ENCODE data around the gene TUSC2.
"Not testable (repeated sequence)": the region's sequence is repeated elsewhere in the genome, so short reads cannot be mapped to it uniquely, and the experiment has no call there.

- TF ChIP-seq, protein P1, sequence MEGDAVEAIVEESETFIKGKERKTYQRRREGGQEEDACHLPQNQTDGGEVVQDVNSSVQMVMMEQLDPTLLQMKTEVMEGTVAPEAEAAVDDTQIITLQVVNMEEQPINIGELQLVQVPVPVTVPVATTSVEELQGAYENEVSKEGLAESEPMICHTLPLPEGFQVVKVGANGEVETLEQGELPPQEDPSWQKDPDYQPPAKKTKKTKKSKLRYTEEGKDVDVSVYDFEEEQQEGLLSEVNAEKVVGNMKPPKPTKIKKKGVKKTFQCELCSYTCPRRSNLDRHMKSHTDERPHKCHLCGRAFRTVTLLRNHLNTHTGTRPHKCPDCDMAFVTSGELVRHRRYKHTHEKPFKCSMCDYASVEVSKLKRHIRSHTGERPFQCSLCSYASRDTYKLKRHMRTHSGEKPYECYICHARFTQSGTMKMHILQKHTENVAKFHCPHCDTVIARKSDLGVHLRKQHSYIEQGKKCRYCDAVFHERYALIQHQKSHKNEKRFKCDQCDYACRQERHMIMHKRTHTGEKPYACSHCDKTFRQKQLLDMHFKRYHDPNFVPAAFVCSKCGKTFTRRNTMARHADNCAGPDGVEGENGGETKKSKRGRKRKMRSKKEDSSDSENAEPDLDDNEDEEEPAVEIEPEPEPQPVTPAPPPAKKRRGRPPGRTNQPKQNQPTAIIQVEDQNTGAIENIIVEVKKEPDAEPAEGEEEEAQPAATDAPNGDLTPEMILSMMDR (conservative IDR thresholded peaks at IDR 0.05; ENCODE audit: low read length), result not testable (repeated sequence)
- TF ChIP-seq EZH2phosphoT487 (IDR thresholded peaks at IDR 0.05; ENCODE audit: borderline replicate concordance), result not testable (repeated sequence)
Observed at GRCh38 chr3:50284121-50284520, 43.9 kb downstream of the TUSC2 start.
